Activated naive CD8-positive, alpha-beta T cell treated with anti-CD3 and anti-CD28 coated beads, Interleukin-2, amount 50 U/mL, for 16 hours (primary cell): Measurements from ENCODE around the gene TOGARAM1.
A peak's percentile ranks its signal among the peaks of the same experiment; 100 is the strongest.

Experiments used
- DNase-seq: peaks from one replicate; pipeline ENCODE4 v3.0.0-alpha.2; 2020; ENCODE audit warnings: low read depth, low spot score

The TOGARAM1 gene, protein sequence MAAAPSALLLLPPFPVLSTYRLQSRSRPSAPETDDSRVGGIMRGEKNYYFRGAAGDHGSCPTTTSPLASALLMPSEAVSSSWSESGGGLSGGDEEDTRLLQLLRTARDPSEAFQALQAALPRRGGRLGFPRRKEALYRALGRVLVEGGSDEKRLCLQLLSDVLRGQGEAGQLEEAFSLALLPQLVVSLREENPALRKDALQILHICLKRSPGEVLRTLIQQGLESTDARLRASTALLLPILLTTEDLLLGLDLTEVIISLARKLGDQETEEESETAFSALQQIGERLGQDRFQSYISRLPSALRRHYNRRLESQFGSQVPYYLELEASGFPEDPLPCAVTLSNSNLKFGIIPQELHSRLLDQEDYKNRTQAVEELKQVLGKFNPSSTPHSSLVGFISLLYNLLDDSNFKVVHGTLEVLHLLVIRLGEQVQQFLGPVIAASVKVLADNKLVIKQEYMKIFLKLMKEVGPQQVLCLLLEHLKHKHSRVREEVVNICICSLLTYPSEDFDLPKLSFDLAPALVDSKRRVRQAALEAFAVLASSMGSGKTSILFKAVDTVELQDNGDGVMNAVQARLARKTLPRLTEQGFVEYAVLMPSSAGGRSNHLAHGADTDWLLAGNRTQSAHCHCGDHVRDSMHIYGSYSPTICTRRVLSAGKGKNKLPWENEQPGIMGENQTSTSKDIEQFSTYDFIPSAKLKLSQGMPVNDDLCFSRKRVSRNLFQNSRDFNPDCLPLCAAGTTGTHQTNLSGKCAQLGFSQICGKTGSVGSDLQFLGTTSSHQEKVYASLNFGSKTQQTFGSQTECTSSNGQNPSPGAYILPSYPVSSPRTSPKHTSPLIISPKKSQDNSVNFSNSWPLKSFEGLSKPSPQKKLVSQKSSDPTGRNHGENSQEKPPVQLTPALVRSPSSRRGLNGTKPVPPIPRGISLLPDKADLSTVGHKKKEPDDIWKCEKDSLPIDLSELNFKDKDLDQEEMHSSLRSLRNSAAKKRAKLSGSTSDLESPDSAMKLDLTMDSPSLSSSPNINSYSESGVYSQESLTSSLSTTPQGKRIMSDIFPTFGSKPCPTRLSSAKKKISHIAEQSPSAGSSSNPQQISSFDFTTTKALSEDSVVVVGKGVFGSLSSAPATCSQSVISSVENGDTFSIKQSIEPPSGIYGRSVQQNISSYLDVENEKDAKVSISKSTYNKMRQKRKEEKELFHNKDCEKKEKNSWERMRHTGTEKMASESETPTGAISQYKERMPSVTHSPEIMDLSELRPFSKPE (N-terminal part only)

DNA sequence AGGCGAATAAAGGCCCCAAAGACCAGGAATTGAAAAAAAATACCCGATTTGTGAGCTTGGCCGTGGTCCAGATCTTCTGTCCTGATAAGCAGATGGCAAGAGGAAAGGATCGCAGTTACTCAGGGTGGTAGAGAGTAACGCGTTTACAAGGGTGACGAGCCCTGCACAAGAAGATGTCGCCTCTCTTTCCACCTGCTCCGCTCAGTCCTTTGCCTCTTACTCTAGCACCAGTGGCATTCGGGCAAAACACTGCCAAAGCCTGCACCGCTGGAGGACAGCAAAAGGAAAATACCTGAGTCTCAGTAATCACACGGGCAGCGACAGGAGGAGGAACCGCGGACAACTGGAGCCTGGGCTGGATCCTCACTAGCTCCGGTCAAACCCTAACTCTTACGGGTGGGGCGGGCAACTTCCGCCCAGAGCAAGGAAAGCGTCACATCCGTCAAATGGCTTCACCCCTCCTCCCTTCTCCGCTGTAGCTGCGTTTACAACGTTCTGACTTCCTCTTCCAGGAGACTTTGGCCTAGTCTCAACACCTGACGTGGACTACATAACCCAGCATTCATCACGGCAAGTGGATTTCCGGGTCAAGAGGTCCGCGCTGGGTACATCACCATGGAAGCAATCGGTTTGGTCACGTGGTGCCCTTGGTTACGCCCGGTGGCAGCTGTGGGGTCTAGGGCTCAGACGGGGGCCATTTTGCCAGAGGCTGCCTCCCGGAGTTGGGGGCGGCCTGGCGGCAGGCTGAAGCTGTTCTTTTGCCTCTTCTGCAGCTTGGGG lies at the start of gene TOGARAM1, which contains the start of gene KLHL28:
TSS of gene TOGARAM1 (plus strand) at position 637 of the 780 bp plus-strand sequence. CDS start 232 bp downstream, outside the sequence.
TSS of gene KLHL28 (minus strand) at position 394 of the 780 bp plus-strand sequence. CDS start 16,019 bp downstream, outside the sequence.
- peak; percentile 92 for DNase-seq

DNA sequence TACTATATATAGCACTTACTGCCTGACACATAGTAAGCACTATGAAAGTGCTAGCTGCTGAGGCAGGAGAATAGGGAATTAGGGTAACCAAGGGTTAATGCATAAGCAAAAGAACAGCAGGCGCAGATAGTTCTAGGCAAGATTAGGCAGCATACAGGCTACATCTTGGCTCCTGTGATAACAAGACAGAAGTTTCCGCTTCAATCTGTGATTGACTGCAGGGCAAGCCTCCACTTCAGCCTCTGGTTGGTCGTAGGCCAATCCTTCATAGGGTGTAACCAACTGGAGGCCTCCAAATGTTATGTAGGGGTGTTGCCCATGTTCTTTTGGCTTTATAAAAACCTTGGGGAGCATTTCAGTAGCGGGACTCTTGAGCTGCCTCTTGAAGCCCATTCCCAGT lies 47.1 kb upstream of the TOGARAM1 start:
- DNase-seq = no peak

DNA sequence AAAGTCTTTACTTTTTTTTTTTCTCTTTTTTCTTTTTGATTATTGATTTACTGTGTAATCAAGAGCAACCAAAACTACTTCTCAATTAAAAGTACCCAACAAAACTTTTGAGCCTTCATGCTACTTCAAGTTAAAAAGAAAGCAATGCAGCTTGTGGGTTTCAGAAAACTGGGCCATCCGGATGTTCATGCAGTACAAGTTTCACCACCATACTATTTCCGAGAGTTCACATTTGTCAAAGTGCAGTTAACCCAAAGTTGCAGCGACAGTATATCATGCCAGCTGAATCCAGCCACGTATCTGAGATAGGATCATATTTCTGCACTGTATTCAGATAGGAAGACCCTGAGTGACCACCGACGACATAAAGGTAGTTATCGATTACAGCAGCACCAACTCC lies 33.2 kb upstream of the TOGARAM1 start:
- DNase-seq = no peak

DNA sequence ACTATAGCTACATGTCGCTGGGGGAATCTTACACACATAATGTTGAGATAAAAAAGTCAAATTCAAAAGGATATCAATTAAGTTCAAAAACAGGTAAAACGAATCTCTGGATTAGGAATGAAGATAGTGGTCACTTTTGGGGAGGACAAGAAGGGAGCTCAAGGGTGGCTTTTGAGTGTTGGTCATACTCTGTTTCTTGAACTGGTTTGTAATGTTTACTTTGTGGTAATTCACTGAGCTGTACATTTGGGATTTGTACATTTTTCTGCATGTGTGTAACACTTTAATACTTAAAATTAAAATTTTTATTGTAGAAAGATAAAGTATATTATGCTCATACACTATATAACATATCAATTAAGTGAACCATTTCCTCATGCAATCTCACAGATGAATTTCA lies 26.8 kb upstream of the TOGARAM1 start:
- DNase-seq = no peak

DNA sequence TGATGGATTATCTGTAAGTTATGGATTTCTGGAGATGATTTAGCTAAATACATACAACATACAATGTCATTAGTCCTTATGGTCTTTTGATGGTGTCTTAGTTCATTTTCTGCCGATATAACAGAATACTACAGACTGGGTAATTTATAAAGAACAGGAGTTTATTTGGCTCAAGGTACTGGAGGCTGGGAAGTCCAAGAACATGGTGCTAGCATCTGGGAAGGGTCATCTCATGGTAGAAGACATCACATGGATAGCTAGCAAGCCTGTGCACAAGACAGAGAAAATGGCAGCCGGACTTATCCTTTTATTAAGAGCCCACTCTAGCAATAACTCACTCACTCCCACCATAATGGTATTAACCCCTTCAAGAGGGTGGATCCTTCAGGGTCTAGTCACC lies 24.4 kb upstream of the TOGARAM1 start:
- no peak for DNase-seq

DNA sequence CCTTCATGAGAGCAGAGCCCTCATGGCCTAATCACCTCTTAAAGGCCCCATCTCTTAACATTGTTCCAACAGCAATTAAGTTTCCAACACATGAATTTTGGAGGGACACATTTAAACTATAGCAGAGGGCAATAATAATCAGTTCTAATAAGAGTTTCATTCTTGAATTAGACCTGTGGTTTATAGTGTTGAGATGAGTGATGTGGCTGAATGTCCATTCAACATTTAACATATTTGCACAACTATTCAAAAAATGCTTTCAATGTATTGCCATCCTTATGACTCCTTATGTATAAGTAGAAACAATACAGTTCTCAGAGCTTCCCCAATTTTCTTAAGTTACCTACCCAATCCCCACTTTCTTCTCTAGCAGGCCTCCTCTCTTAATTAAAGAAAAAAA lies 21.8 kb upstream of the TOGARAM1 start:
- DNase-seq = no peak

DNA sequence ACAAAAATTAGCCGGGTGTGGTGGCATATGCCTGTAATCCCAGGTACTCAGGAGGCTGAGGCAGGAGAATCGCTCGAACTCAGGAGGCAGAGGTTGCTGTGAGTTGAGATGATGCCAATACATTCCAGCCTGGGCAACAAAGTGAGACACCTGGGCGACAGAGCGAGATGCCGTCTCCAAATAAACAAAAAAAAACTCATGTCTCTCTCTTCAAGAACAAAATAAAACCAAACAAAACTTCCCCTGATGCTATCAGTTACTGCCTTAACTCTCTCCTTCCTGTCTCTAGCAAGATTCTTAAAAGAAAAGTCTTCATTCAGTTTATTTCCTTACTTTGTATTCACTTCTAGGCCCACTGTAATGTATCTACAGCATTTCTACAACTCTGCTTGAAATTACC lies 21.0 kb upstream of the TOGARAM1 start:
- DNase-seq = no peak

DNA sequence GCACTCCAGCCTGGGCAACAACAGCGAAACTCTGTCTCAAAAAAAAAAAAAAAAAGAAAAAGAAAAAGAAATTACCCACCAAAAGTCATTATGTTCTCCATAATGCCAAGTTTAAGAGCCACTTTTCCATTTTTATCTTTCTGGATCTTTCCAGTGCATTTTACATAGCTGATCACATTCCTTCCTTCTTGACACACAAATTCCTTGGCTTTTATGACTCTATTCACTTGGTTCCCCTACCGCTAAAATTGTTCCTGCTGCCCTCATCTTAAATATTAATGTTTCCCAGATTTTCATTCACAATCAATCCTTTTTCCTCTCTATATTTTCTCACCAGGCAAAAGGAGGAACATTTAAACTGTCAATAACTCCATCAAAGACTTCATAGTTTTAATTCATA lies 20.4 kb upstream of the TOGARAM1 start:
- DNase-seq = no peak

DNA sequence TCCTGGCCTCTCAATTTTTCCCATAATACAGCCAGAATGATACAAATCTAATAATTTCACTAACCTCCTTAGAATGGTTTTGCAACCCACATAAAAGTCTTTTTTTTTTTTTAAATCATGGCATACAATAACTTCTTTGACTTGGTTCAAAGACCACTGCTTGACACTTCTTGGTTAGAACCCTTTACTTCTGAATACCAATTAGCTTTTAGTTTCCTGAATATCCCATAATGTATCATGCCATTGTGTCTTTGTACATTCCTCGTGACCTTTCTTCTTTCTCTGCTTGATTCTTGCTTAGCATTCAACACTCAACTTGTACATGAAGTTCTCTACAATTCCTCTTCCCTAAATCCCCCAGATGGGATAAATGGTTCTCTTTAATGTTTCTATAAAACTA lies 19.6 kb upstream of the TOGARAM1 start:
- DNase-seq = no peak

DNA sequence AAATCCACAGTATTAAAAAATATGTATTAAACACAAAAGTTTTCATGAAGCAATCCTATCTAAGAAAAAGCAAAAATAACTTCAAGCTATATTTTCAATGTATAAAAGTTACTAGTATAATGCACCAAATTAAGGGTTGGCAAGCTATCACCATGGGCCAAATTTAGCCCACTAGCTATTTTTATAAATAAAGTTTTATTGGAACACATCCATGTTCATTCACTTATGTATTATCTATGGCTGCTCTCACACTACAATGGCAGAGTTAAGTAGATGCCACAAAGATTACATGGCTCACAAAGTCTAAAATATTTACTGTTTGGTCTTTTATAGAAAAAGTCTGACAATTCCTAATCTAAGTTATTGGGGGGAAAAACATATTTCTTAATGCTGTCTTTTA lies 17.9 kb upstream of the TOGARAM1 start:
- DNase-seq = no peak

DNA sequence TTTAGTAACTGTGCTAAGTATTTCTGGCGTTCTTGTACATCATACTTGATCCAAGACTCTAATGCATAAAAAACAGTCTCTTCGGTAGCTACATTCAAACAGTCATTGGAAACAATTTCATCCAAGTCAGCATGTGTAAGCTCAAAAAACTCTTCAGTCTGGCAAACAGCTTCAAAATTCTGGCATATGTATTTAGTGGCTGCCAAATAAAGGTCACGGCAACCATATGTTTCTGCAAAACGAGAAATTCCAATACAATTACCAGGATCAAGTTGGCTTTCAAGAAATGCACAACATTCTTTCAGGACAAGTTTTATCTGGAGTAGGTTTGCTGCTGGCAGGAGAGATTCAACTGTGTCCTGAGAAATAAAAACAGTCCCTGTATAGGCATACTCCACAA lies 16.7 kb upstream of the TOGARAM1 start:
- no peak for DNase-seq

DNA sequence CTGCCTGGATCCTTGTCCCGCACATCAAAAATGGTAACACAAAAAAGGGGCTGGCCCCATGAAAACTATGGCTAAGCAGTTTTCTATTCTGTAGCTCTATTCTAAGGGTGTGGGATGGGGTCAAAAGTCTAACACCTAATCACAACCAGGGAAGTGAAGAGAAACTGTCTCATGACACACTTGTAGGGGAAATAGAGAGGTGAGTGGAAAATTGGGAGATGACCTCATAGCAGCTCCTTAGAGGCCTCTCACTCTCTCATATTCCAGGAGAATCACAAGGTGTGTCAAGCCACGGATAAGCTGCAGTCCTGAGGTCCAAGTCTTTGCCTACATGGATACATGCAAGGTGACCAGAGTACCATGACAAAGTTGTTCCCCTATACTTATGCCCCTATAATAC lies 10.9 kb upstream of the TOGARAM1 start:
- no peak for DNase-seq

DNA sequence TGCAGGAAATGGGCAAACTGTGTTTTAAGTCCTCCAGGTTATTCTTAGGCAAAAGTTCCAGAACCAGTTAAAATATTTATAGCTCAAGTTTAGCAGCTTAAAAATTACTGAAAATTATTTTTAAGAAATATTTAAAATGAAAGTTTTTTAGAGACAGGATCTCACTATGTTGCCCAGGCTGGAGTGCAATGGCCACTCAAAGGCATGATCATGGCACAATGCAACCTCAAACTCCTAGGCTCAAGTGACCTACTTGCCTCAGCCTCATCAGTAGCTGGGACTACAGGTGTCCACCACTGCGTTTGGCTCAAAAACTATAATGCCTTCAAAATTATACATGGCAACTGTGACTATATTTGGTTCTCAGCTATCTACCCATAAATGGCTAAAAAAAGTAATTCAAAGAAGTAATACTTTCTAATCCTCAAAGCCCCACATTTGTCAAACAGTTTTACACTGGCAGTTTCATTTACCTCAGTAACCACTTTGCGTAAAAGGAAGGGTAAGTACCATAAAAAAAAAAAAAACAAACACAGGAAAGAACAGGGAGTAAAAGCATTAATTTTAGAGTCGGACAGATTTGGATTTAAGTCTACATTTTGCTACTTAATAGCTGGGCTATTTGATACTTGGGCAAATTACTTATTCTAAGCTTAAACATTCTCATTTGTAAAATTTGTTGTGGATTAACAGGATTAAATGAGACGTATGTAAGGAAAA lies 9.4 kb upstream of the TOGARAM1 start:
- DNase-seq = no peak

DNA sequence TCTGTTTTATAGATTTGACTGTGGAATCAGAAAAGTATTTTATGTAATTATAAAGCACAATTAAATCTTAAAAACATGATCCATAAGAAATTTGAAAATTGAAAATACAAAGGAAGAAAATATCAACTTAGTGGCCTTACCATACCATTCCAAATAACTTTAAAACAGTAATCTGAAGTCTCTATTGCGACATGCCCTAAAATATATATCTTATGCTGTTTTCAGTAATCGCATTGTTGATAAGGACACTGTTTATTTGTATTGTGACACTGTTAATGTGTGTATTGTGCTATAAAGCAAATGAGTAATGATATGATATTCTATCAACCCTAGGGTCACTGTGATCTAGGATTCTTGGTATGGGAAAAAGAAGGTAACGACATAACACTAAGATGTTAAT lies 7.2 kb upstream of the TOGARAM1 start:
- no peak for DNase-seq

DNA sequence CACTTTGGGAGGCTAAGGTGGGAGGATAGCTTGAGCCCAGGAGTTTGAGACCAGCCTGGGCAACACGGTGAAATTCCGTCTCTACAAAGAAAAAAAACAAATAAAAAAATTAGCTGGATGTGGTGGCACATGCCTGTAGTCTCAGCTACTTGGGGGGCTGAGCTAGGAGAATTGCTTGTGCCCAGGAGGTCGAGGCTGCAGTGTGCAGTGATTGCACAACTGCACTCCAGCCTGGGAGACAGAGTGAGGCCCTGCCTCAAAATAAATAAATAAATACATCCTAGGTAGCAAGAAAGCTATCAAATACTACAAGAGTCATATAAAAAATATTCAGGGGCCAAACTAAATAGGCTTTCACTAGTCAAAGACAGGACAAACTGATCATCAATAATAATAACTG lies 6.5 kb upstream of the TOGARAM1 start:
- DNase-seq = no peak

DNA sequence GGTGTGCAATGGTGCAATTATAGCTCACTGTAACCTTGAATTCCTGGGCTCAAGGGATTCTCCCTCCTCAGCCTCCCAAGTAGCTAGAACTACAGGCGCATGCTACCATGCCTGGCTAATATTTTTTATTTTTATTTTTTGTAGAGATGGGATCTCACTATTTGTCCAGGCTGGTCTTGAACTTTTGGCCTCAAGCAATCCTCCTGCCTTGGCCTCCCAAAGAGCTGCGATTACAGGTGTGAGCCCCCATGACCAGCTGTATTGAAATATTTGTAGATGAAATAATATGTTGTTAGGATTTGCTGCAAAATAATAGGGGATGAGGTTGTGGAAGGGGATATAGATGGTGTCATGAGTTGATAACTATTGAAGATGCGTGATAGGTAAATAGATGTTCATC lies 5.1 kb upstream of the TOGARAM1 start:
- DNase-seq = no peak

DNA sequence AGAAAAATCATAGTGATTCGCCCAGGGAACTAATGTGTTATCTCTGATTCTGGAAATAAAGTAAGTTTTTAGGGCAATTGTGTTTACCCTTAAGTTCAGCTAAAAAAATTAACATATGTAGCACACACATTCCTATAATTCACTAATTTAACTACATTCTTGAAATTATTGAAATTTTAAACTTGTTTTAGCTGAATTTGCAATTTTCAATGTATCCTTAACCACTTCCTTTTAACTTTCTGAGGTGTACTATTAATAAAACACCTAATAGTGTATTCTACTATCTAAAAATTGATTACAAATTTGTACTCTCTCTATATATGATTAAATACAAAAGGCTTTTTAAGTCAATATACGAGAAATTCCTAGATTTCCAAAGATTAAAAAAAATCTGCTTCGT lies 2.5 kb upstream of the TOGARAM1 start:
- no peak for DNase-seq

DNA sequence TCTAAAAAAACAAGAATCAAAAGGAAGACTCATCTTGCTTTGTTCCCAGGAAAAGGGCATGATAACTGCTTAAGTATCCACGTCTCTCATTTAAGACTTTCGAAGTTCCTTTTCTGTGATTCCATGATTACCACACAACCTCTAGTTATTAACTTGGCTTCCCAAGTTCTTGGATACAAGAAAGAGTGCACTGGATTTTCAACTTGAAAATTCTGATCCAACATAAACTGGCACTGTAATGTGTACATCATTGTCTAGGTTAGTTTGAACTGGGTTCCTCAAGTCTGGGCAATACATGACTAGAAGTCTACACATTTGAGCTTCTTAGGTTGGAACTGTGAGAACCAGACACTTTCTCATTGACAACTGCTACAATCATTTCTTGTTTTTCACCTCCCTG lies 1.8 kb upstream of the TOGARAM1 start:
- no peak for DNase-seq

DNA sequence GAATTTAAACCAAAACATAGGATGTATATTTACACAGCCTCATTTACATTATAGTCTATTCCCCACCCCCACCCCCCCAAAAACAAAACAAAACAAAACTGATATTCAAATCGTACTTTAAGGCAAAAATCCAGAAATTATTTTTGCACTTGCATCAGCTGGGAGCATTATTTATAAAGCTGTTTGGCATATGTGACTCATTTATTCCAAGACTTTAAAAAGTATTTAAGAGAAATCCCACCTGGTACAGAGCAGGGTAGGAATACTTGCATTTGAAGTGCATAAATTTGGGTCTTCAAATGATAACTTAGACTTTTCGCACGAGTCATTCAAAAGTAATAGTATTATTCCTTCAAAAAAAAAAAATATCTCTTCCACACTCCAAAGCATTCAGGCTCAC lies 1.3 kb upstream of the TOGARAM1 start:
- DNase-seq = no peak

DNA sequence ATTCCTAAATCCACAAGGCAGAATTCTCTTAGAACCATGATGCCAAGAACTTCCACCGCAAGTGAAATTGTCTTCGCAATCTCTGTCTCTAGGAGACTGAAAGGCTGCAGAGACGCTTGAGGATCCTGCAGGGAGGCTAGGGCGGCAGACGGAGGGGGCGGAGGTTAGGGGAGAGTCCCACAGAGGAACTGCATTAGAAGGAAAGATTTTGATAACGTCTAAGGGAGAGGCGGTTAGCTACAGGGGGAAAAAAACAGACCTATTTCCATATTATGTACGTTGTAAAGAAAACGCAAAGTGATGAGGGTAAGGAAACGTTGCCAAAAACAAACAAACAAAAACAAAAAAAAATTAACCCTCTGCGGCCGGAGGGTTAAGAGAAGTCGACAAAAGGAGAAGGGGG lies 838 bp upstream of the TOGARAM1 start:
- DNase-seq = no peak
